GM12874 (cell line): Measurements from ENCODE around the gene LTBP1.

ENCODE experiments used
- TF ChIP-seq, protein P1 (sequence below): IDR thresholded peaks from 2 replicates; pipeline ENCODE4 v1.5.1; 2011; ENCODE audit warnings: low read depth, mild to moderate bottlenecking, control low read depth, low read length, moderate library complexity; ENCODE audit not compliant: insufficient read depth

LTBP1 gene

GRCh38 chr2:33160191-33160590, 213.4 kb downstream of the LTBP1 start:
- TF ChIP-seq, protein P1, sequence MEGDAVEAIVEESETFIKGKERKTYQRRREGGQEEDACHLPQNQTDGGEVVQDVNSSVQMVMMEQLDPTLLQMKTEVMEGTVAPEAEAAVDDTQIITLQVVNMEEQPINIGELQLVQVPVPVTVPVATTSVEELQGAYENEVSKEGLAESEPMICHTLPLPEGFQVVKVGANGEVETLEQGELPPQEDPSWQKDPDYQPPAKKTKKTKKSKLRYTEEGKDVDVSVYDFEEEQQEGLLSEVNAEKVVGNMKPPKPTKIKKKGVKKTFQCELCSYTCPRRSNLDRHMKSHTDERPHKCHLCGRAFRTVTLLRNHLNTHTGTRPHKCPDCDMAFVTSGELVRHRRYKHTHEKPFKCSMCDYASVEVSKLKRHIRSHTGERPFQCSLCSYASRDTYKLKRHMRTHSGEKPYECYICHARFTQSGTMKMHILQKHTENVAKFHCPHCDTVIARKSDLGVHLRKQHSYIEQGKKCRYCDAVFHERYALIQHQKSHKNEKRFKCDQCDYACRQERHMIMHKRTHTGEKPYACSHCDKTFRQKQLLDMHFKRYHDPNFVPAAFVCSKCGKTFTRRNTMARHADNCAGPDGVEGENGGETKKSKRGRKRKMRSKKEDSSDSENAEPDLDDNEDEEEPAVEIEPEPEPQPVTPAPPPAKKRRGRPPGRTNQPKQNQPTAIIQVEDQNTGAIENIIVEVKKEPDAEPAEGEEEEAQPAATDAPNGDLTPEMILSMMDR: no peak

- TF ChIP-seq, protein P1: no peak
Measured at GRCh38 chr2:33166287-33166881, 219.6 kb downstream of the LTBP1 start.

DNA sequence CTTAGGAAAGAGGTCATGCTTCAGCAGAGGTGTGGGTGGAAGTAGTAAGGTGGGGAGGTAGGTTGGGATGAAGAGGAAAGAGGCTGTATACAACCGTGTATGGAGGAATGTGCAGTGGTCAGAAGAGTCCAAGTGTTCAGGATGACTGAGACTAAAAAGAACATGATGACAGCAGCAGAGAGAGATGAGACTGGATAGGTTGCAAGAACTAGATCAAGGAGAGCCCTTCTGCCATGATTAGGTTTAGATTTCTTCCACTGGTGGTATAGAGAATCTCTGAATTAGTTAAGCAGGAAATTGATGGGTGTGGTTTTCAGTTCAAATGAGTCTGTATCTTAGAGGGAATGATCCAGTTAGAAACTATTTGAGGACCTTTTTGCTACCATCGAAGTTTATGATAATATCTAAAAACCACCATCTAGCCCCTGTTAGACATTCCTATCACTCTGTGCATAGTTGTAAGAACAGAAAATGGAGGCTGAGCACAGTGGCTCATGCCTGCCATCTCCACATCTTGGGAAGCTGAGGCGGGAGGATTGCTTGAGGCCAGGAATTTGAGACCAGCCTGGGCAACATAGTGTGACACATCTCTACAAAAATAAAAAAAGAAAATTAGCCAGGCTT, 221.0 kb downstream of the LTBP1 start:
- TF ChIP-seq, protein P1: no peak

- TF ChIP-seq, protein P1: no peak
Measured at GRCh38 chr2:33168425-33168824, 221.7 kb downstream of the LTBP1 start.

- TF ChIP-seq, protein P1: no peak
Measured at GRCh38 chr2:33168922-33169321, 222.2 kb downstream of the LTBP1 start.

DNA sequence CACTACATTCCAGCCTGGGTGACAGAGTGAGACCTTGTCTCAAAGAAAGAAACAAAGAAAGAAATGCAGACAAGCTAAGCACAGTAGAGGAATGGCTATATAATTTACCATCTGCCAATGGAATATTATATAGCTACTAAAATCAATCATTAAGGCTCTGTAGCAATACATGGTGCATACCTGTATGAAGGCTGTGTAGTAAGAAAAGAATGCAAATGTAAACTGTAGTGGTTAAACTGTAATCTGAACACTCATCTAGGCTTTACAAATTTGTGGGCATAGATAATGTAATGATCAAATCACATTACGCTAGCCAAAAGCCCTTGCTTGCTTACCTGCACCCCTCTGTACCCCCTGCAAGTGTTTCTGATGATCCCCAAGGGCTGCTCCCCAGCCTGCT, 230.9 kb downstream of the LTBP1 start:
- TF ChIP-seq, protein P1: no peak

DNA sequence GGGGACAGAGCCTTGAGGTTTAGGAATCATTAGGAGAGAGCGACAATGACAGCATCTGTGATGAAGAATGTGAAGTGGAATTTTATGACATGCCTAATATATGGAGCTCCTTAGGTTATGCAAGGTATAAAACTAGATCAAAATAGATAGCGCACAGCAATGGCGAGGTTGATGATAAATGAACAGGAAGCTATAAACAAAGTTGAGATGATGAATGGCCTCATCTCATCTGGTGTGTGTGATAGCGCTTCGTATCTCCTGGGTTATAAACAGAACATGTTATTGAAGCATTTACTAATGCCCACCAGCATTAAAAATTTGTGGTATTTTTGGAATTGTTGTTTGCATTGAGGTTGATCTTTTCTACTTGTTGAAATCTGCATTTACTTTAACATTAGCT, 231.5 kb downstream of the LTBP1 start:
- TF ChIP-seq, protein P1: no peak
